Measurements from ENCODE around the gene MLIP. TPM values are rescaled to one million over a fixed set of nuclear protein-coding genes. Genes with fewer than 3 reads are reported as not detected.

The MLIP gene
- total RNA-seq, 3 donors from 2014 or later = 0.44 to 4.5 TPM; not detected in 1

GRCh38 chr6:54252496-54252895 lies 141.3 kb downstream of the MLIP start:
- intact Hi-C loops (cut with DNase I; ENCODE audit: low total_unique reads) = no loop called here

DNA sequence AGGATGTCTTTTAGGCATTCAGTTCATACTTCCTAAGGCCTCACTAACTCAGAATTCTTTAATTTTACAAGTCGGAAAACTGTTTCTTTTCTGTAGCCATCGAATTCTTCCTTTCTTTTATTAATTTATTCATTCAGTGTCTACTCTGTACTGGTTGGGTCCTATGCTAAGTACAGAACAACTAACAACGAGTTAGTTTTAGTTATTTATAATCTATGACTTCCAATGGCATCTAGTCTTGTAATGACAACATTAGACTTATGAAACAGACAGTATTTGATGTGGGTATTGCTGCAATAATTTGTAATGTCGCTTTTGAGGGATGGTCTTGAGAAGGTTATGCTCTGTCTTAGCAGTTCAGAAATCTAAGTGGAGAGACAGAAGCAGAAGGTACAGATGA lies 141.7 kb downstream of the MLIP start:
- H3K4me3 ChIP-seq = no peak overlapping the region
- no peaks in the 10 kb centered on the region for H3K9me3 ChIP-seq
- no peak for TF ChIP-seq POLR2AphosphoS5 (IDR thresholded peaks at IDR 0.05)
- no peak for TF ChIP-seq POLR2A (IDR thresholded peaks at IDR 0.05)
- TF ChIP-seq, protein P1, sequence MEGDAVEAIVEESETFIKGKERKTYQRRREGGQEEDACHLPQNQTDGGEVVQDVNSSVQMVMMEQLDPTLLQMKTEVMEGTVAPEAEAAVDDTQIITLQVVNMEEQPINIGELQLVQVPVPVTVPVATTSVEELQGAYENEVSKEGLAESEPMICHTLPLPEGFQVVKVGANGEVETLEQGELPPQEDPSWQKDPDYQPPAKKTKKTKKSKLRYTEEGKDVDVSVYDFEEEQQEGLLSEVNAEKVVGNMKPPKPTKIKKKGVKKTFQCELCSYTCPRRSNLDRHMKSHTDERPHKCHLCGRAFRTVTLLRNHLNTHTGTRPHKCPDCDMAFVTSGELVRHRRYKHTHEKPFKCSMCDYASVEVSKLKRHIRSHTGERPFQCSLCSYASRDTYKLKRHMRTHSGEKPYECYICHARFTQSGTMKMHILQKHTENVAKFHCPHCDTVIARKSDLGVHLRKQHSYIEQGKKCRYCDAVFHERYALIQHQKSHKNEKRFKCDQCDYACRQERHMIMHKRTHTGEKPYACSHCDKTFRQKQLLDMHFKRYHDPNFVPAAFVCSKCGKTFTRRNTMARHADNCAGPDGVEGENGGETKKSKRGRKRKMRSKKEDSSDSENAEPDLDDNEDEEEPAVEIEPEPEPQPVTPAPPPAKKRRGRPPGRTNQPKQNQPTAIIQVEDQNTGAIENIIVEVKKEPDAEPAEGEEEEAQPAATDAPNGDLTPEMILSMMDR (IDR thresholded peaks at IDR 0.05) = no peak
- intact Hi-C loops (cut with DNase I; ENCODE audit: low total_unique reads) = no loop called here
- H3K27ac ChIP-seq = no peak overlapping the region
- no peak for DNase-seq (ENCODE audit: low spot score in 2 of 2)
- no peaks in the 10 kb centered on the region for H3K27me3 ChIP-seq
- no peaks in the 10 kb centered on the region for H3K36me3 ChIP-seq
- no peaks in the 10 kb centered on the region for H3K4me1 ChIP-seq

More at GRCh38 chr6:54252496-54252895, 141.3 kb downstream of the MLIP start:
- Histone ChIP-seq H3K4me3 (no peak overlapping the region), H3K4me1 (no peaks in the 10 kb centered on the region), H3K27ac (no peak overlapping the region), H3K9me3 (no peaks in the 10 kb centered on the region), H3K36me3 (no peaks in the 10 kb centered on the region), H3K27me3 (no peaks in the 10 kb centered on the region)
- TF ChIP-seq POLR2AphosphoS5 (IDR thresholded peaks at IDR 0.05) = no peak
- no peak for TF ChIP-seq POLR2A (IDR thresholded peaks at IDR 0.05)
- TF ChIP-seq, protein P1 (IDR thresholded peaks at IDR 0.05) = no peak
- no peak for DNase-seq (ENCODE audit: low spot score in 2 of 2)

GRCh38 chr6:54254886-54255285 lies 143.6 kb downstream of the MLIP start:
- intact Hi-C loops (cut with DNase I; ENCODE audit: low total_unique reads) = no loop called here
- no peak for DNase-seq (ENCODE audit: low spot score in 2 of 2)
- H3K36me3 ChIP-seq = no peaks in the 10 kb centered on the region
- no peaks in the 10 kb centered on the region for H3K27me3 ChIP-seq
- H3K4me3 ChIP-seq = no peak overlapping the region
- H3K9me3 ChIP-seq = no peaks in the 10 kb centered on the region
- no peak overlapping the region for H3K27ac ChIP-seq
- no peak for TF ChIP-seq POLR2AphosphoS5 (IDR thresholded peaks at IDR 0.05)
- TF ChIP-seq, protein P1 (IDR thresholded peaks at IDR 0.05) = no peak
- TF ChIP-seq POLR2A (IDR thresholded peaks at IDR 0.05) = no peak
- no peaks in the 10 kb centered on the region for H3K4me1 ChIP-seq

DNA sequence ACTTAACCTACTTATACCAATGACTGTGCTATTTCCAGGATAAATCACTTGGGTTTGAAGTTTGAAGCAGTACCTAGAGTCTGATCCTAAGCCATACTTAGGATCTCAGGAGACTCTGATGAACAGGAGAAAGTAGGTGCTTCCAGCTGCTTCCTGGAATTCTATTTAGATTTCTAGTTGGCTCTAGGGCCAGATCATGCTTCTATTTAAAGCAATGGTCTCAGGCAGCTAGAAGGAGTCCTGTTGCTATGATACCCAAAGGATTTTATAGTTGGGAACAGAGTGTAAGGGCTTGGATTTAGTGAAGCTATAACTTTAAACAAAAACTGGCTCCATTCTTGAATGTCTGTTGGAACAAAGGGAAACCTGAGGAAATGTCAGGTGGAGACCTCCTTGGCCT lies 144.6 kb downstream of the MLIP start:
- Histone ChIP-seq H3K27ac (no peak overlapping the region), H3K4me1 (no peaks in the 10 kb centered on the region), H3K27me3 (no peaks in the 10 kb centered on the region), H3K4me3 (no peak overlapping the region), H3K9me3 (no peaks in the 10 kb centered on the region), H3K36me3 (no peaks in the 10 kb centered on the region)
- TF ChIP-seq POLR2AphosphoS5 (IDR thresholded peaks at IDR 0.05) (no peak), POLR2A (IDR thresholded peaks at IDR 0.05) (no peak)
- TF ChIP-seq, protein P1 (IDR thresholded peaks at IDR 0.05) = no peak
- intact Hi-C loops (cut with DNase I; ENCODE audit: low total_unique reads) = no loop called here
- no peak for DNase-seq (ENCODE audit: low spot score in 2 of 2)

- no peak for DNase-seq (ENCODE audit: low spot score in 2 of 2)
- H3K4me1 ChIP-seq = no peaks in the 10 kb centered on the region
- no peak overlapping the region for H3K4me3 ChIP-seq
- no peaks in the 10 kb centered on the region for H3K9me3 ChIP-seq
- H3K27ac ChIP-seq = no peak overlapping the region
- no peaks in the 10 kb centered on the region for H3K27me3 ChIP-seq
- H3K36me3 ChIP-seq = no peaks in the 10 kb centered on the region
- TF ChIP-seq, protein P1 (IDR thresholded peaks at IDR 0.05) = no peak
- TF ChIP-seq POLR2AphosphoS5 (IDR thresholded peaks at IDR 0.05) = no peak
- intact Hi-C loops (cut with DNase I; ENCODE audit: low total_unique reads) = no loop called here
Measured at GRCh38 chr6:54260025-54260424, 148.8 kb downstream of the MLIP start.

All from breast epithelium (tissue), 4 donors.